ENCODE data around the gene MPL. TPM values are rescaled to one million over a fixed set of nuclear protein-coding genes. Genes with fewer than 3 reads are reported as not detected.

MPL gene
- total RNA-seq, 2 donors from 2014 or later, result 0.64 to 1.2 TPM

DNA sequence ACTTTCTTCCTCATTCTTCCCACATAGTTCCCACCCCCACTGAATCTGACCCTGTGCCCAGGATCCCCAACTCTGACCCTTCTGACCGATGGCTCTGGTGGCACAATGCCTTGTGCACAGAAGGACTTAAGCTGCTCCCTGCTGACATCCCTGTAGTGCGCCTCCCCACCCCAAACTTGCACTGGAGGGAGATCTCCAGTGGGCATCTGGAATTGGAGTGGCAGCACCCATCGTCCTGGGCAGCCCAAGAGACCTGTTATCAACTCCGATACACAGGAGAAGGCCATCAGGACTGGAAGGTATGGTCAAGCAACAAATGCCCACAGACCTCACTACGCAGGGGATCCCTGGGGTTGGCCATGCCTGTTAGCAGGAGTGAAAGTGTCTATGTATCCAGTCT is 9.0 kb downstream of the MPL start:
- WGBS, 2 experiments (ENCODE audit: insufficient coverage in 1 of 2, insufficient read length in 1 of 2), result 89 to 100% methylated on average over 1 to 5 of the region's 5 CpGs
- H3K36me3 ChIP-seq (ENCODE audit: control insufficient read depth, insufficient read depth, low read length), result no peaks in the 10 kb centered on the region
- no peaks in the 10 kb centered on the region for H3K9me3 Mint-ChIP-seq
- H3K36me3 Mint-ChIP-seq (ENCODE audit: low read depth), result no peaks in the 10 kb centered on the region
- TF ChIP-seq, protein P1, sequence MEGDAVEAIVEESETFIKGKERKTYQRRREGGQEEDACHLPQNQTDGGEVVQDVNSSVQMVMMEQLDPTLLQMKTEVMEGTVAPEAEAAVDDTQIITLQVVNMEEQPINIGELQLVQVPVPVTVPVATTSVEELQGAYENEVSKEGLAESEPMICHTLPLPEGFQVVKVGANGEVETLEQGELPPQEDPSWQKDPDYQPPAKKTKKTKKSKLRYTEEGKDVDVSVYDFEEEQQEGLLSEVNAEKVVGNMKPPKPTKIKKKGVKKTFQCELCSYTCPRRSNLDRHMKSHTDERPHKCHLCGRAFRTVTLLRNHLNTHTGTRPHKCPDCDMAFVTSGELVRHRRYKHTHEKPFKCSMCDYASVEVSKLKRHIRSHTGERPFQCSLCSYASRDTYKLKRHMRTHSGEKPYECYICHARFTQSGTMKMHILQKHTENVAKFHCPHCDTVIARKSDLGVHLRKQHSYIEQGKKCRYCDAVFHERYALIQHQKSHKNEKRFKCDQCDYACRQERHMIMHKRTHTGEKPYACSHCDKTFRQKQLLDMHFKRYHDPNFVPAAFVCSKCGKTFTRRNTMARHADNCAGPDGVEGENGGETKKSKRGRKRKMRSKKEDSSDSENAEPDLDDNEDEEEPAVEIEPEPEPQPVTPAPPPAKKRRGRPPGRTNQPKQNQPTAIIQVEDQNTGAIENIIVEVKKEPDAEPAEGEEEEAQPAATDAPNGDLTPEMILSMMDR (conservative IDR thresholded peaks at IDR 0.05), result no peak
- H3K27me3 ChIP-seq (ENCODE audit: control insufficient read depth, insufficient read depth, low read length, poor library complexity, severe bottlenecking), result peaks cover 6% of the 10 kb centered on the region
- H3K27ac ChIP-seq (ENCODE audit: low read depth, low read length), result no peak overlapping the region
- no peak overlapping the region for H3K9ac ChIP-seq (ENCODE audit: extremely low read depth, low read length, poor library complexity, severe bottlenecking)
- DNase-seq, result peak; percentile 48
- H3K9me3 ChIP-seq (ENCODE audit: control insufficient read depth, low read length), result no peaks in the 10 kb centered on the region
- H3K4me3 Mint-ChIP-seq, result no peak overlapping the region
- no peak overlapping the region for H3K27ac Mint-ChIP-seq
- H3K4me3 ChIP-seq (ENCODE audit: low read length), result no peak overlapping the region
- H3K4me1 ChIP-seq (ENCODE audit: control insufficient read depth, insufficient read depth, low read length), result peaks cover 12% of the 10 kb centered on the region
- H3K27me3 Mint-ChIP-seq (ENCODE audit: insufficient read depth), result no peaks in the 10 kb centered on the region
- peaks cover 34% of the 10 kb centered on the region for H3K4me1 Mint-ChIP-seq

DNA sequence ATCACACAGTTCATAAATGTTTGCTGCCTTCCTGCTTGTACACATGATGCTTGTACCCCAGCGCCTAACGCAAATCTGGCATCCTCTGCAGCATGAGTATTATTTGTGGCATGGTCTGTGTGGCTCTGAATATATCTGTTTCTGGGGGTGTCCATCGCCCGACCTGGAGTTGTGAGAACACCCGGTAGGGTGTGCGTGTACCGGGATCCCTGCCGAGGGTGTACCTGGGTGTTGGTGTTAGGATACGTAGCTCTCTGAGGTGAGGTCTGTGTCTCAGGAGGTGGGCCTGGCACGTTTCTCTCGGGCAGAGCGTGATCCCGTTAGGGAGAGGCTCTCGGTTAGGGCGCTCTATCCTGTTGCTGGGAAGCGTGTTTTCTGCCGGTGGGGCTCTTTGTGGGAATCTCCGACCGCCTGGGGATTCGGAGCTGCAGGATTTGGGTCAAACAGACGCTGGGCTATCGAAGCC is 10.8 kb downstream of the MPL start:
- Histone ChIP-seq H3K27me3 (ENCODE audit: control insufficient read depth, insufficient read depth, low read length, poor library complexity, severe bottlenecking) (peaks cover 6% of the 10 kb centered on the region), H3K4me3 (ENCODE audit: low read length) (peak overlapping the region; percentile 79), H3K9me3 (ENCODE audit: control insufficient read depth, low read length) (no peaks in the 10 kb centered on the region), H3K36me3 (ENCODE audit: control insufficient read depth, insufficient read depth, low read length) (no peaks in the 10 kb centered on the region), H3K27ac (ENCODE audit: low read depth, low read length) (no peak overlapping the region), H3K9ac (ENCODE audit: extremely low read depth, low read length, poor library complexity, severe bottlenecking) (peak overlapping the region; percentile 93), H3K4me1 (ENCODE audit: control insufficient read depth, insufficient read depth, low read length) (peaks cover 12% of the 10 kb centered on the region)
- Mint-ChIP-seq H3K9me3 (no peaks in the 10 kb centered on the region), H3K27ac (peak overlapping the region; percentile 69), H3K4me3 (peak overlapping the region; percentile 77), H3K36me3 (ENCODE audit: low read depth) (no peaks in the 10 kb centered on the region), H3K4me1 (peaks cover 34% of the 10 kb centered on the region), H3K27me3 (ENCODE audit: insufficient read depth) (no peaks in the 10 kb centered on the region)
- TF ChIP-seq, protein P1 (conservative IDR thresholded peaks at IDR 0.05), result no peak
- 38% methylated on average over 12 to 22 of the region's 22 CpGs for WGBS, 2 experiments (ENCODE audit: insufficient coverage in 1 of 2, insufficient read length in 1 of 2)
- DNase-seq, result no peak

DNA sequence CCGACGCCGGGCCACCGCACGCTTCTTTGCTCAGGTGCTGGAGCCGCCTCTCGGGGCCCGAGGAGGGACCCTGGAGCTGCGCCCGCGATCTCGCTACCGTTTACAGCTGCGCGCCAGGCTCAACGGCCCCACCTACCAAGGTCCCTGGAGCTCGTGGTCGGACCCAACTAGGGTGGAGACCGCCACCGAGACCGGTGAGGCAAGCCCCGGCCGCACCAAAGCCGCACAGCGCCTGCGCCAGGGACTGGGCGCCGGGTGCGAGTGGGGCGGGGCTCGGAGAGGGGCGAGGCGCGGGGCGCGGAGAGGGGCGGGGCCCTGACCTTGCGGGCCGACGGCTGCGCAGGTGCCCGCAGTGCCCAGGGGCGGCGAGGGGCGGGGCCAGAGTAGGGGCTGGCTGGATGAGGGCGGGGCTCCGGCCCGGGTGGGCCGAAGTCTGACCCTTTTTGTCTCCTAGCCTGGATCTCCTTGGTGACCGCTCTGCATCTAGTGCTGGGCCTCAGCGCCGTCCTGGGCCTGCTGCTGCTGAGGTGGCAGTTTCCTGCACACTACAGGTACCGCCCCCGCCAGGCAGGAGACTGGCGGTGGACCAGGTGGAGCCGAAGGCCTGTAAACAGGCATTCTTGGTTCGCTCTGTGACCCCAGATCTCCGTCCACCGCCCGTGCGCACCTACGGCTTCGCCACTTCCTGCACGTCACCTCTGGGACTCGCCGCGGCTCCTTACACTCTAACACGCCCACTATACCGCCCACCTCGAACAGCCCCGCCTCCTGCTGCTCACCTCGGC is 11.4 kb downstream of the MPL start:
- Histone ChIP-seq H3K9me3 (ENCODE audit: control insufficient read depth, low read length) (no peaks in the 10 kb centered on the region), H3K36me3 (ENCODE audit: control insufficient read depth, insufficient read depth, low read length) (no peaks in the 10 kb centered on the region), H3K4me1 (ENCODE audit: control insufficient read depth, insufficient read depth, low read length) (peaks cover 12% of the 10 kb centered on the region), H3K27me3 (ENCODE audit: control insufficient read depth, insufficient read depth, low read length, poor library complexity, severe bottlenecking) (peaks cover 6% of the 10 kb centered on the region), H3K27ac (ENCODE audit: low read depth, low read length) (peak overlapping the region; percentile 92), H3K4me3 (ENCODE audit: low read length) (peak overlapping the region; percentile 79), H3K9ac (ENCODE audit: extremely low read depth, low read length, poor library complexity, severe bottlenecking) (peak overlapping the region; percentile 93)
- Mint-ChIP-seq H3K27ac (peak overlapping the region; percentile 100), H3K27me3 (ENCODE audit: insufficient read depth) (no peaks in the 10 kb centered on the region), H3K4me3 (peak overlapping the region; percentile 77), H3K4me1 (peaks cover 34% of the 10 kb centered on the region), H3K9me3 (no peaks in the 10 kb centered on the region), H3K36me3 (ENCODE audit: low read depth) (no peaks in the 10 kb centered on the region)
- WGBS, 2 experiments (ENCODE audit: insufficient coverage in 1 of 2, insufficient read length in 1 of 2), result 2 to 3% methylated on average over 18 to 72 of the region's 72 CpGs
- peak; percentile 98 for DNase-seq
- TF ChIP-seq, protein P1 (conservative IDR thresholded peaks at IDR 0.05), result no peak
